Activated CD8-positive, alpha-beta memory T cell treated with anti-CD3 and anti-CD28 coated beads for 36 hours (primary cell): ENCODE data around the gene HERPUD2. TPM values are rescaled to one million over a fixed set of nuclear protein-coding genes. Genes with fewer than 3 reads are reported as not detected.
"Not testable (repeated sequence)": the region's sequence is repeated elsewhere in the genome, so short reads cannot be mapped to it uniquely, and the experiment has no call there.

Source experiments
- CTCF ChIA-PET: fragments of 350-600 bp; sonication (Branson Sonifier 250); formaldehyde crosslinking; loops from one replicate; lab custom pipeline; 2021; ENCODE audit warnings: antibody characterized with exemption; lab: Charles Lee
- POLR2A ChIA-PET: fragments of 350-600 bp; sonication (Branson Sonifier 250); formaldehyde crosslinking; loops from one replicate; lab custom pipeline; 2021; ENCODE audit warnings: antibody characterized with exemption; lab: Charles Lee
- total RNA-seq, 2 experiments: library from RNA; stranded (reverse); gene quantifications; one replicate each; pipeline ENCODE4 v1.2.3, GENCODE V29; 2021

HERPUD2 gene
- total RNA-seq, 2 experiments from 2014 or later: 27.3 to 29.2 TPM

DNA sequence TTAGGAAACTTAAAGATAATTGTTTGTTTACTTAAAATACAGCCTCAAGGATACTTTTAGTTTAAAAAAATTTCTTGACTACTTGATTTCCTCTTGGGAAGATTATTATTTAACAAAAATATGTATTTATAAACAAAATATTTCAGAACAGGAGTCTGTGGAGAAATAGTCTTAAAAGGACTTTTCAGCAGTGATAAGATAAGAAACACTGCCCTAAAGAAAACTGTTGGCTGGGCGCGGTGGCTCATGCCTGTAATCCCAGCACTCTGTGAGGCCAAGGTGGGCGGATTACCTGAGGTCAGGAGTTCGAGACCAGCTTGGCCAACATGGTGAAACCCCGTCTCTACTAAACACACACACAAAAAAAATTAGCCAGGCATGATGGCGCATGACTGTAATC, 22.6 kb upstream of the HERPUD2 start:
- ChIA-PET POLR2A (no interaction called here), CTCF (no interaction called here)

DNA sequence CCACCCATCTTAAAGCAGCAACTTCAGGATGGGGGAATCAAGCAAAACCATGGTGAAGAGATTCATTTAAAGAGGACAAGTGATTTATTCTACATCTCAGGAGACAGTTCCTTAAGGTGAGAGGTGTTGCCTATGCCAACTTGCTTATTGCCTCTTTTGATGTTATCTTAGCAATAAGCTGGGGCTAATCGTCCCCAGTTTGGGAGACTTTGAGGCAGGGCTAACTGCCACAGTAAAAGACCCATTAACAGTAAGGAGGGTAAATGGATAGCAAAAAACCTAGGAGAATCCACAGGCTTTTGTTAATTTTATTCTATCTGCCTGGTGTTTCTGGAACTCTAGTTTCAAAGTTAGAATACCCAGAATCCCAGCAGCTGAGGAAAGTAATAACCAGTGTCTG, 22.1 kb upstream of the HERPUD2 start:
- ChIA-PET CTCF (no interaction called here), POLR2A (no interaction called here)

- ChIA-PET CTCF (no interaction called here), POLR2A (no interaction called here)
Observed at GRCh38 chr7:35716038-35716803, 21.3 kb upstream of the HERPUD2 start.

GRCh38 chr7:35714862-35715261, 19.9 kb upstream of the HERPUD2 start:
- POLR2A ChIA-PET: no interaction called here
- CTCF ChIA-PET: interaction anchor here (1.9 kb wide), 1 partner anchor 10 kb away, joined by 4 read pairs; no protein-coding TSS in a partner anchor

DNA sequence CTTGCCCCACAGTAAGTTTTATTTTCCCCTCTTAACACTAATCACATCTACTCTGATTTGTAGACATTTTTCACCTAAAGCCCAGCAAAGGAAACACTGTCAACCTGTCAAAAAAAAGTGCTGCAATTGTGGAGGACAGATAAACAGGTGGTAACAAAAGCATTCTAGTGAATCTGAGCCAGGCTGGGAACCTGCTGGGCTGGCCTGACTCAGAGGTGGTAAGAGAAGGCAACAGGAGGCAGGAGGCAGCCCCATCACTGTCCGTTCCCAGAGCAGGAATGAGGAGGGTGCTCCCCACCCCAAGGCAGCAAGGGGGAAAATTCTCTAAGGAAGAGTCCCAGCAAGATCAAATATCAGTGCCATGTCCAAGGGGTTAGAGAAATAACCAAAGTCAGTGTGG, 19.5 kb upstream of the HERPUD2 start:
- CTCF ChIA-PET: interaction anchor here (1.9 kb wide), 1 partner anchor 11 kb away, joined by 4 read pairs; no protein-coding TSS in a partner anchor
- POLR2A ChIA-PET: no interaction called here

DNA sequence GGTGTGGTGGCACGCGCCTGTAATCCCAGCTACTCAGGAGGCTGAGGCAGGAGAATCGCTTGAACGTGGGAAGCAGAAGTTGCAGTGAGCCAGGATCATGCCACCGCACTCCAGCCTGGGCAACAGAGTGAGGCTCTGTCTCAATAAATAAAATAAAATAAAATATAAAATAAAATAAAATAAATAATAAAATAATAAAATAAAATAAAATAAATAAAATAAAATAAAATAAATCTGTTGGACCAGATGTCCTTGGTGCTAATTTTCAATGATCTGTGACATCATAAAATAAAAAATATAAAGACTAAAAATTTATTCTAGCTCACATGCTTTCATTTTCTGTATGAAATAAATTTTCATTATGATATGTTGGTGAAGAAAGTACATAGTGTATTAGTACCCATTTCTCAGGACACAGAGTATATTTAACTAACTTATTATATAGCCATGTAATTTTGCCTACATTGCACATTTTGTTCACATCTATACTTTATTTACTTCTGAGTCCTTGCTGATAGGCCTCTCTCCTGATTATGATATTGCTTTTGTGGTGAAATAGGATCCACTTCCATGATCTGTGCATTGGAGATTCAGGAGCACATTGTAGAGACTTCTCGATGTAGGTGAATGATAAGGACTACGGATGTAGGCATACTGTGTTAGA, 17.8 kb upstream of the HERPUD2 start:
- POLR2A ChIA-PET: no interaction called here
- CTCF ChIA-PET: interaction anchor here (0.9 to 1.9 kb wide), 4 partner anchors 12 to 246 kb away, joined by 3 to 8 read pairs (median 4); no protein-coding TSS in a partner anchor

GRCh38 chr7:35707422-35707821, 12.5 kb upstream of the HERPUD2 start:
- CTCF ChIA-PET: interaction anchor here (1.3 kb wide), 1 partner anchor 48 kb away, joined by 3 read pairs; no protein-coding TSS in a partner anchor
- POLR2A ChIA-PET: interaction anchor here (1.0 kb wide), 1 partner anchor 93 kb away, joined by 5 read pairs; the partner anchor contains the start of gene SEPTIN7

DNA sequence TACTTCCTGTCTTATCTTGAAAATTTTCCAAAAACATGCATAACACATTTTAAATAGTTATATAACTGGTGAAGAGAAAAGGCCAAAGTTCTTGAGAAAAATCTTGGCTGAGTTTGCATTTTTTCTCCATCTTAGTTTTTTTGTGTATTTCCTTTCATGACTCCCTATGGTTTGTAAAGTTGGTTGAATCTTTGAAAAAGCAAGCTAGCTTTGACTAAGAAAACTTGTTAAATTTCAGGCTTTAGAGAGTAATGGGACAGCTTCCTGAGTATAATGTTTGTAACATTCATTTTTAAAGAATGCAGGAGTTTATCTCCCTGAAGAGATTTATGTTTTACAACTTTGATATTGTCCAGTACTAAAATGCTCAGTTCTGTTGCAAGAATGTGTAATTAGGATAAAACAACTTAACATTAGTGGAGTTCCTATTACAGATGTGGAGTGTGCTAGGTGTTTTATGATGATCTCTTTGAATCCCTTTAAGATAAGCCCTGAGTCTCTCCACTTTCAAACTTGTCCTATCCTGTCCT, 11.1 kb upstream of the HERPUD2 start:
- POLR2A ChIA-PET: no interaction called here
- CTCF ChIA-PET: no interaction called here

GRCh38 chr7:35704261-35704660, 9.3 kb upstream of the HERPUD2 start:
- ChIA-PET POLR2A (interaction anchor here (0.6 kb wide), 1 partner anchor 27 kb away, joined by 8 read pairs; no protein-coding TSS in a partner anchor), CTCF (interaction anchor here (0.8 to 1.4 kb wide), 4 partner anchors 18 to 203 kb away, joined by 3 to 4 read pairs (median 3); no protein-coding TSS in a partner anchor)

- ChIA-PET POLR2A (no interaction called here), CTCF (no interaction called here)
Observed at GRCh38 chr7:35702541-35702940, 7.6 kb upstream of the HERPUD2 start.

DNA sequence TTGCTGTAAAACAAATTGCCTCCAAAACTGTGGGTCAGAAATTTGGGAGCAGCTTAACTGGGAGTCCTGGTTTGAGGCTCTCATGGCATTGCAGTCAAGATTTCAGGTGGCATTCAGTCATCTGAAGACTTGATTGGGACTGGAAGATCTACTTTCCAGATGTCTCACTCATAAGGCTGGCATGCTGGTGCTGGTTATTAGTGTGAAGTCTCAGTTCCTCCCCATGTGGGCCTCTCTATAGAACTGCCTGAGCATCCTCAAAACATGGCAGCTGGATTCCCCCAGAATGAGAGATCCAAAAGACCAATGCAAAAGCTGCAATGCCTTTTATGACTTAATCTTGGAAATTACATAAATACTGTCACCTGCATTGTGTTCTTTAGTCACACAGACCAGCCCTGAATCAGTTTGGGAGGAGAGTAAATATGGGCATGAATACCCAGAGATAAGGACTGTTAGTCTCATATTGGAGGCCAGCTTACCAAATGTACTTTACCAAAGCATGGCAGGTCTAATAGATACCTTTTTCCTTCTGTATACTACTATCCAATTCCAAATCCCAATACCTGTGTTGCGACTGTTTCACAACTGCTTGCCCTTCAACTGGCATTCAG, 6.5 kb upstream of the HERPUD2 start:
- CTCF ChIA-PET: interaction anchor here (0.7 kb wide), 1 partner anchor 19 kb away, joined by 3 read pairs; no protein-coding TSS in a partner anchor

DNA sequence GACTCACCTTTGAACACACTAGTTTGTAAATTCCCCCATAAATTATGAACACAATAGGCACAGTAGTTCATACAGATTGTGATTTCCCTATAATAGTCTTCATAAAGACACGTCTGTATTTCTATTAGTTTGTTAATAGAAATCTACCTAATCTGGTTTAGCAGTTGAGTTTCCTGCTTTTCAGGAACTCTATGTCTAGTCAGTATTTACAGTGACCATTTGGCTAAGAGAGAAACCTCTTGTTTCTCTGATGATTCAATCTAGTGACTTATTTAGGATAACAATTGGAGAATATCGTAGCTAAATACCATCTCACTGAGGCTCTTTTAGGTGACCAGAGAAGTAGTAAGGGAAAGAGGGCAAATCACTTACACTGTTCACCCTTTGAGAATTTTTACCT, 5.9 kb upstream of the HERPUD2 start:
- CTCF ChIA-PET: interaction anchor here (0.9 to 1.7 kb wide), 2 partner anchors 10 to 101 kb away, joined by 3 to 4 read pairs; no protein-coding TSS in a partner anchor
- POLR2A ChIA-PET: interaction anchor here (0.5 to 1.8 kb wide), 4 partner anchors 9 to 100 kb away, joined by 3 to 12 read pairs (median 8); partner anchors contain the start of gene SEPTIN7

More for the DNA sequence above, 6.5 kb upstream of the HERPUD2 start:
- POLR2A ChIA-PET: interaction anchor here (0.5 to 0.6 kb wide), 2 partner anchors 17 to 30 kb away, joined by 3 to 5 read pairs; no protein-coding TSS in a partner anchor

DNA sequence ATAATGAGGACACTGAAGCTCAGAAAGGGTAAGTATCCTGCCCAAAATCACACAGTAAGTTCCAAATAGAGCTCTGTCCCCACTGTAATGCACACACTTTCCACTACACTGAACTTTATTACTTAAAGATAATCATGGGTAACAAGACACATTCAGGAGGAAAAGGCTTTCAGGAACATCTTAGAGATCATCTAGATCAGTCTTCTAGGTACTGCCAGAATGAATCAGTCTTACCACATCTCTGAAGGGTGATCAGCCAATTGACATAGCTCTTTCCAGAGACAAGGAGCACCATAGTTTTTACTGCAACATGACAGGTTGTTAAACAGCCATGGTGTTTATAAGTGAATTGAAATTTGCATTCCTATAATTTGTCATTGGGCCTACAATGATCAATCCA, 5.4 kb upstream of the HERPUD2 start:
- ChIA-PET POLR2A (interaction anchor here (0.7 to 1.8 kb wide), 4 partner anchors 9 to 100 kb away, joined by 3 to 12 read pairs (median 7); partner anchors contain the start of gene SEPTIN7), CTCF (interaction anchor here (0.9 to 1.7 kb wide), 2 partner anchors 10 to 102 kb away, joined by 3 to 4 read pairs; no protein-coding TSS in a partner anchor)

GRCh38 chr7:35699796-35700305, 4.9 kb upstream of the HERPUD2 start:
- ChIA-PET POLR2A (interaction anchor here (0.7 to 1.8 kb wide), 5 partner anchors 10 to 101 kb away, joined by 3 to 12 read pairs (median 3); partner anchors contain the start of gene SEPTIN7), CTCF (interaction anchor here (0.9 to 1.7 kb wide), 2 partner anchors 9 to 102 kb away, joined by 3 to 4 read pairs; no protein-coding TSS in a partner anchor)

DNA sequence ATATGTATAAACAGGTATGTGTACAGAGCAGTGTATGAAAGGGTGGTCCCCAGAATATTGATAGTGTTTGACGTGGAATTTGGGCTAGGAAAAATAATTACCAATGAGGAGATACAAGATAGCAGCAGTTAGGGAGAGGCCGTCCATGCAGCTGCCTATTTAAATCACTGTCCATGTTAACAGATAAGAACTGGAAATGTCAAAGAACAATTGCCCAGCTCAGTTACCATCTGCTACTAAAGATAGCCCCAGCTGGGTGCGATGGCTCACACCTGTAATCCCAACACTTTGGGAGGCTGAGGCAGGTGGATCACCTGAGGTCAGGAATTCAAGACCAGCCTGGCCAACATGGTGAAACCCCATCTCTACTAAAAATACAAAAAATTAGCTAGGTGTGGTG, 3.4 kb upstream of the HERPUD2 start:
- CTCF ChIA-PET, POLR2A ChIA-PET: not testable (repeated sequence)

DNA sequence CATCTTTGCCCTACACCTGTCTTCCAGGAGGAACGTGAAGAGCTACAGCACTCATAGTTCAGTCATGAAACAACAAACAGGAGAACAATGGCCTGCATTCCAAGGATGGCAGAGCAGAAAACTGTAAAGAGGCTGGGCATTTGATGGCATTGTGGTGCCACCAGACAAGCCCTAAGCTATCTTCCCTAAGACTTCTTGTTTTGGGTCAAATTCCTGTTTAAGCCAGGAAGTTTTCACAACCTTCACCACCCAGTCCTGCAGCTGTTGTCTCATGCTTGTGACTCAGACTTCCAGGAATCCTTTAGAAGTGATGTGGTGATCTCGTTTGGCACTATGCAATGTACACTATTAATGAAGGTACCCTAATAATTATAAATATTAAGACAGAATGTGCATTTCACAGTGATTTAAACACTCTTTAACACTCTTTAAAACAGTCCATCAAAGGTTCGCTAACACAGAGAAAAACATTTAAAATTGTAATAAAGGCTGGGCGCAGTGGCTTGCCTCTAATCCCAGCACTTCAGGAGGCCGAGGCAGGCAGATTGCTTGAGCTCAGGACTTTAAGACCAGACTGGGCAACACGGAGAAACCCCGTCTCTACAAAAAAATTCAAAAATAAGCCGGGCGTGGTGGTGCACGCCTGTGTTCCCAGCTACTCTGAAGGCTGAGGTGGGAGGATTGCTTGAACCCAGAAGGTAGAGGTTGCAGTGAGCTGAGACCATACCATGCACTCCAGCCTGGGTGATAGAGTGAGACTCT, 2.7 kb upstream of the HERPUD2 start:
- ChIA-PET POLR2A (interaction anchor here (0.9 to 1.3 kb wide), 2 partner anchors 104 to 110 kb away, joined by 3 to 5 read pairs; partner anchors contain the start of gene SEPTIN7), CTCF (interaction anchor here (1.4 kb wide), 1 partner anchor 32 kb away, joined by 3 read pairs; no protein-coding TSS in a partner anchor)

DNA sequence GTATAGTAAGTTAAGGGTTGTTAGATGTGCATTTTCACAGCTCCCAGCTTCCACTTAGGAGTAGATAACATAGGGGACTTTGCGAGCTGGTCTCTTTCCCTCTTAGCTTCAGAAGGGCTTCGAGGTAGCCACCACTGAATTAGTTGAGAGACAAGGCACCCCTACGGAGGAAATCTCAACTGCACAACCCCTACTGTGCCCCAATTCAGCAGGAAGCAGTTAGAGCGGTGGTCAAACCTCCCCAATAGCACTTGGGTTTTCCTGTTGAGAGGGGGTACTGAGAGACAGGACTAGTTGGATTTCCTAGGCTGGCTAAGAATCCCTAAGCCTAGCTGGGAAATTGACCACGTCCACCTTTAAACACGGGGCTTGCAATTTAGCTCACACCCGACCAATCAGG, 1.1 kb upstream of the HERPUD2 start:
- CTCF ChIA-PET: interaction anchor here (1.0 to 3.0 kb wide), 5 partner anchors 27 to 104 kb away, joined by 3 to 9 read pairs (median 5); partner anchors contain the start of gene SEPTIN7
- POLR2A ChIA-PET: interaction anchor here (0.9 to 3.3 kb wide), 6 partner anchors 27 to 105 kb away, joined by 3 to 38 read pairs (median 4); partner anchors contain the start of gene SEPTIN7
